PFSK-1 (cell line): Measurements from ENCODE around the gene CTDSPL.

Experiments used
- FOXP2 ChIP-seq: optimal IDR thresholded peaks from 2 replicates; pipeline ENCODE3; 2011; ENCODE audit warnings: borderline replicate concordance, control low read depth, inconsistent platforms; ENCODE audit not compliant: insufficient read depth; ENCODE audit errors: extremely low read length, extremely low read depth
- POLR2AphosphoS5 ChIP-seq: IDR thresholded peaks from 2 replicates; pipeline ENCODE4 v1.6.1; 2012; ENCODE audit warnings: low read depth, mild to moderate bottlenecking, control low read depth, low read length, moderate library complexity
- SIN3A ChIP-seq: IDR thresholded peaks from 2 replicates; pipeline ENCODE4 v1.6.1; 2012; ENCODE audit warnings: mild to moderate bottlenecking, low read length, moderate library complexity, borderline replicate concordance; ENCODE audit not compliant: insufficient read depth
- TAF1 ChIP-seq: IDR thresholded peaks from 2 replicates; pipeline ENCODE4 v1.6.1; 2012; ENCODE audit warnings: low read length, control low read depth, borderline replicate concordance; ENCODE audit not compliant: insufficient read depth
- TF ChIP-seq, protein P1 (sequence below), 2 experiments: IDR thresholded peaks; 2 replicates each; pipeline versions ENCODE4 v1.6.1 to v1.8.0; 2011 to 2012; ENCODE audit warnings: low read depth in 2 of 2, low read length in 2 of 2, control low read depth in 1 of 2, inconsistent platforms in 1 of 2, mild to moderate bottlenecking in 1 of 2, moderate library complexity in 1 of 2; ENCODE audit not compliant: insufficient read depth in 1 of 2

The CTDSPL gene

GRCh38 chr3:38015485-38015884, 153.8 kb downstream of the CTDSPL start:
- TF ChIP-seq, protein P1, sequence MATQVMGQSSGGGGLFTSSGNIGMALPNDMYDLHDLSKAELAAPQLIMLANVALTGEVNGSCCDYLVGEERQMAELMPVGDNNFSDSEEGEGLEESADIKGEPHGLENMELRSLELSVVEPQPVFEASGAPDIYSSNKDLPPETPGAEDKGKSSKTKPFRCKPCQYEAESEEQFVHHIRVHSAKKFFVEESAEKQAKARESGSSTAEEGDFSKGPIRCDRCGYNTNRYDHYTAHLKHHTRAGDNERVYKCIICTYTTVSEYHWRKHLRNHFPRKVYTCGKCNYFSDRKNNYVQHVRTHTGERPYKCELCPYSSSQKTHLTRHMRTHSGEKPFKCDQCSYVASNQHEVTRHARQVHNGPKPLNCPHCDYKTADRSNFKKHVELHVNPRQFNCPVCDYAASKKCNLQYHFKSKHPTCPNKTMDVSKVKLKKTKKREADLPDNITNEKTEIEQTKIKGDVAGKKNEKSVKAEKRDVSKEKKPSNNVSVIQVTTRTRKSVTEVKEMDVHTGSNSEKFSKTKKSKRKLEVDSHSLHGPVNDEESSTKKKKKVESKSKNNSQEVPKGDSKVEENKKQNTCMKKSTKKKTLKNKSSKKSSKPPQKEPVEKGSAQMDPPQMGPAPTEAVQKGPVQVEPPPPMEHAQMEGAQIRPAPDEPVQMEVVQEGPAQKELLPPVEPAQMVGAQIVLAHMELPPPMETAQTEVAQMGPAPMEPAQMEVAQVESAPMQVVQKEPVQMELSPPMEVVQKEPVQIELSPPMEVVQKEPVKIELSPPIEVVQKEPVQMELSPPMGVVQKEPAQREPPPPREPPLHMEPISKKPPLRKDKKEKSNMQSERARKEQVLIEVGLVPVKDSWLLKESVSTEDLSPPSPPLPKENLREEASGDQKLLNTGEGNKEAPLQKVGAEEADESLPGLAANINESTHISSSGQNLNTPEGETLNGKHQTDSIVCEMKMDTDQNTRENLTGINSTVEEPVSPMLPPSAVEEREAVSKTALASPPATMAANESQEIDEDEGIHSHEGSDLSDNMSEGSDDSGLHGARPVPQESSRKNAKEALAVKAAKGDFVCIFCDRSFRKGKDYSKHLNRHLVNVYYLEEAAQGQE (IDR thresholded peaks at IDR 0.05; ENCODE audit: insufficient read depth in 1 of 2, low read depth in 2 of 2, low read length in 2 of 2): no peak
- no peak for TF ChIP-seq TAF1
- TF ChIP-seq POLR2AphosphoS5: no peak
- TF ChIP-seq SIN3A: no peak
- TF ChIP-seq FOXP2: no peak

GRCh38 chr3:38015984-38016383, 154.3 kb downstream of the CTDSPL start:
- TF ChIP-seq POLR2AphosphoS5 (no peak), TAF1 (no peak), SIN3A (no peak), FOXP2 (no peak)
- TF ChIP-seq, protein P1 (IDR thresholded peaks at IDR 0.05; ENCODE audit: insufficient read depth in 1 of 2, low read depth in 2 of 2, low read length in 2 of 2): no peak

GRCh38 chr3:38016410-38016809, 154.7 kb downstream of the CTDSPL start:
- TF ChIP-seq, protein P1 (IDR thresholded peaks at IDR 0.05; ENCODE audit: insufficient read depth in 1 of 2, low read depth in 2 of 2, low read length in 2 of 2): no peak
- TF ChIP-seq POLR2AphosphoS5: no peak
- no peak for TF ChIP-seq FOXP2
- no peak for TF ChIP-seq TAF1
- no peak for TF ChIP-seq SIN3A

- TF ChIP-seq POLR2AphosphoS5 (no peak), SIN3A (no peak), FOXP2 (no peak), TAF1 (no peak)
- TF ChIP-seq, protein P1 (IDR thresholded peaks at IDR 0.05; ENCODE audit: insufficient read depth in 1 of 2, low read depth in 2 of 2, low read length in 2 of 2): no peak
These were observed 155.3 kb downstream of the CTDSPL start for GRCh38 chr3:38016847-38017444.
